Breast epithelium (tissue), 3 donors: ENCODE data around the gene PTPRU.

Experiments
- CTCF ChIP-seq, 3 donors: fragments of 450-650 bp; IDR thresholded peaks; one replicate each; pipeline ENCODE4 v1.5.1; 2016 to 2017; ENCODE audit warnings: antibody characterized with exemption in 3 of 3, mild to moderate bottlenecking in 3 of 3, moderate library complexity in 3 of 3
- POLR2A ChIP-seq: fragments of 450-650 bp; IDR thresholded peaks from one replicate; pipeline ENCODE4 v1.6.1; 2016; ENCODE audit warnings: antibody characterized with exemption, mild to moderate bottlenecking, moderate library complexity

- TF ChIP-seq CTCF (IDR thresholded peaks at IDR 0.05) (no peak), POLR2A (no peak)
These were observed 81.7 kb downstream of the PTPRU start for GRCh38 chr1:29317916-29318530.
